ENCODE data around the gene TRIM33. TPM values are rescaled to one million over a fixed set of nuclear protein-coding genes. Genes with fewer than 3 reads are reported as not detected.

TRIM33 gene
- total RNA-seq, 1 donor from 2014 or later, result 72.3 TPM

- H3K27me3 Mint-ChIP-seq (ENCODE audit: low read depth), result no peaks in the 10 kb centered on the region
- DNase-seq (ENCODE audit: low spot score in 2 of 2, unreplicated experiment in 2 of 2), result no peak
- H3K4me1 Mint-ChIP-seq, result peaks cover 52% of the 10 kb centered on the region
These were observed 7.0 kb downstream of the TRIM33 start for GRCh38 chr1:114503916-114504422.

GRCh38 chr1:114502080-114502479 is 8.9 kb downstream of the TRIM33 start:
- Mint-ChIP-seq H3K27me3 (ENCODE audit: low read depth) (no peaks in the 10 kb centered on the region), H3K9me3 (peaks cover 13% of the 10 kb centered on the region), H3K4me1 (peaks cover 33% of the 10 kb centered on the region), H3K36me3 (peaks cover 23% of the 10 kb centered on the region), H3K4me3 (no peak overlapping the region), H3K27ac (peak overlapping the region; percentile 15)
- no peak for DNase-seq (ENCODE audit: low spot score in 2 of 2, unreplicated experiment in 2 of 2)
- TF ChIP-seq, protein P1, sequence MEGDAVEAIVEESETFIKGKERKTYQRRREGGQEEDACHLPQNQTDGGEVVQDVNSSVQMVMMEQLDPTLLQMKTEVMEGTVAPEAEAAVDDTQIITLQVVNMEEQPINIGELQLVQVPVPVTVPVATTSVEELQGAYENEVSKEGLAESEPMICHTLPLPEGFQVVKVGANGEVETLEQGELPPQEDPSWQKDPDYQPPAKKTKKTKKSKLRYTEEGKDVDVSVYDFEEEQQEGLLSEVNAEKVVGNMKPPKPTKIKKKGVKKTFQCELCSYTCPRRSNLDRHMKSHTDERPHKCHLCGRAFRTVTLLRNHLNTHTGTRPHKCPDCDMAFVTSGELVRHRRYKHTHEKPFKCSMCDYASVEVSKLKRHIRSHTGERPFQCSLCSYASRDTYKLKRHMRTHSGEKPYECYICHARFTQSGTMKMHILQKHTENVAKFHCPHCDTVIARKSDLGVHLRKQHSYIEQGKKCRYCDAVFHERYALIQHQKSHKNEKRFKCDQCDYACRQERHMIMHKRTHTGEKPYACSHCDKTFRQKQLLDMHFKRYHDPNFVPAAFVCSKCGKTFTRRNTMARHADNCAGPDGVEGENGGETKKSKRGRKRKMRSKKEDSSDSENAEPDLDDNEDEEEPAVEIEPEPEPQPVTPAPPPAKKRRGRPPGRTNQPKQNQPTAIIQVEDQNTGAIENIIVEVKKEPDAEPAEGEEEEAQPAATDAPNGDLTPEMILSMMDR (IDR thresholded peaks at IDR 0.05; ENCODE audit: unreplicated experiment), result no peak

More at GRCh38 chr1:114503916-114504422, 7.0 kb downstream of the TRIM33 start:
- H3K36me3 Mint-ChIP-seq, result peaks cover 13% of the 10 kb centered on the region
- peaks cover 7% of the 10 kb centered on the region for H3K9me3 Mint-ChIP-seq
- TF ChIP-seq, protein P1 (IDR thresholded peaks at IDR 0.05; ENCODE audit: unreplicated experiment), result no peak
- no peak overlapping the region for H3K4me3 Mint-ChIP-seq
- peak overlapping the region; percentile 63 for H3K27ac Mint-ChIP-seq

- H3K36me3 Mint-ChIP-seq, result peaks cover 16% of the 10 kb centered on the region
- no peak for DNase-seq (ENCODE audit: low spot score in 2 of 2, unreplicated experiment in 2 of 2)
- TF ChIP-seq, protein P1 (IDR thresholded peaks at IDR 0.05; ENCODE audit: unreplicated experiment), result no peak
- H3K27me3 Mint-ChIP-seq (ENCODE audit: low read depth), result no peaks in the 10 kb centered on the region
- H3K4me1 Mint-ChIP-seq, result peaks cover 26% of the 10 kb centered on the region
- no peak overlapping the region for H3K4me3 Mint-ChIP-seq
- H3K27ac Mint-ChIP-seq, result no peak overlapping the region
- H3K9me3 Mint-ChIP-seq, result peaks cover 13% of the 10 kb centered on the region
These were observed 11.5 kb downstream of the TRIM33 start for GRCh38 chr1:114499478-114499877.

- Mint-ChIP-seq H3K27ac (no peak overlapping the region), H3K36me3 (peaks cover 37% of the 10 kb centered on the region)
These were observed 14.9 kb downstream of the TRIM33 start for GRCh38 chr1:114496089-114496488.

GRCh38 chr1:114495486-114495885 is 15.5 kb downstream of the TRIM33 start:
- H3K27me3 Mint-ChIP-seq (ENCODE audit: low read depth), result no peaks in the 10 kb centered on the region
- peaks cover 8% of the 10 kb centered on the region for H3K4me1 Mint-ChIP-seq
- H3K36me3 Mint-ChIP-seq, result peaks cover 41% of the 10 kb centered on the region
- no peak overlapping the region for H3K4me3 Mint-ChIP-seq
- peak overlapping the region; percentile 37 for H3K27ac Mint-ChIP-seq
- TF ChIP-seq, protein P1 (IDR thresholded peaks at IDR 0.05; ENCODE audit: unreplicated experiment), result no peak
- peaks cover 40% of the 10 kb centered on the region for H3K9me3 Mint-ChIP-seq
- no peak for DNase-seq (ENCODE audit: low spot score in 2 of 2, unreplicated experiment in 2 of 2)

More at GRCh38 chr1:114496089-114496488, 14.9 kb downstream of the TRIM33 start:
- peaks cover 8% of the 10 kb centered on the region for H3K4me1 Mint-ChIP-seq
- TF ChIP-seq, protein P1 (IDR thresholded peaks at IDR 0.05; ENCODE audit: unreplicated experiment), result no peak
- H3K27me3 Mint-ChIP-seq (ENCODE audit: low read depth), result no peaks in the 10 kb centered on the region
- H3K9me3 Mint-ChIP-seq, result peaks cover 35% of the 10 kb centered on the region
- DNase-seq (ENCODE audit: low spot score in 2 of 2, unreplicated experiment in 2 of 2), result no peak
- no peak overlapping the region for H3K4me3 Mint-ChIP-seq

Data from mesothelial cell of epicardium (in vitro differentiated cells).